IPS-20b (cell line): ENCODE data around the gene LMNA.
A peak's percentile ranks its signal among the peaks of the same experiment; 100 is the strongest.

Source experiments
- H3K27ac ChIP-seq: one replicate; pipeline ENCODE4 v1.5.1; 2013; ENCODE audit warnings: low read length
- H3K27me3 ChIP-seq: 2 replicates; pipeline ENCODE4 v1.6.1; 2013; ENCODE audit warnings: mild to moderate bottlenecking, low read length, inconsistent platforms; ENCODE audit not compliant: insufficient read depth
- H3K36me3 ChIP-seq: 2 replicates; pipeline ENCODE4 v1.6.1; 2013; ENCODE audit warnings: low read depth, mild to moderate bottlenecking, inconsistent platforms, low read length, moderate library complexity; ENCODE audit not compliant: insufficient read depth
- H3K4me1 ChIP-seq: 2 replicates; pipeline ENCODE4 v1.6.1; 2013; ENCODE audit warnings: mild to moderate bottlenecking, control low read depth, inconsistent platforms, low read length, moderate library complexity; ENCODE audit not compliant: insufficient read depth
- H3K4me3 ChIP-seq: 2 replicates; pipeline ENCODE4 v1.5.1; 2013; ENCODE audit warnings: mild to moderate bottlenecking, low read length, inconsistent platforms
- H3K9ac ChIP-seq: 2 replicates; pipeline ENCODE4 v1.6.1; 2013; ENCODE audit warnings: low read depth, mild to moderate bottlenecking, inconsistent platforms, low read length, moderate library complexity
- H3K9me3 ChIP-seq: 2 replicates; pipeline ENCODE4 v1.6.1; 2013; ENCODE audit warnings: mild to moderate bottlenecking, low read depth, low read length, inconsistent platforms; ENCODE audit not compliant: insufficient read depth

Gene LMNA

GRCh38 chr1:156075162-156075561 is 39.3 kb upstream of the LMNA start:
- peaks cover 63% of the 10 kb centered on the region for H3K4me1 ChIP-seq
- H3K4me3 ChIP-seq = peak overlapping the region; percentile 39; the same call in 1 of the 2 replicates
- peak overlapping the region; percentile 52; the same call in 1 of the 2 replicates for H3K9ac ChIP-seq

DNA sequence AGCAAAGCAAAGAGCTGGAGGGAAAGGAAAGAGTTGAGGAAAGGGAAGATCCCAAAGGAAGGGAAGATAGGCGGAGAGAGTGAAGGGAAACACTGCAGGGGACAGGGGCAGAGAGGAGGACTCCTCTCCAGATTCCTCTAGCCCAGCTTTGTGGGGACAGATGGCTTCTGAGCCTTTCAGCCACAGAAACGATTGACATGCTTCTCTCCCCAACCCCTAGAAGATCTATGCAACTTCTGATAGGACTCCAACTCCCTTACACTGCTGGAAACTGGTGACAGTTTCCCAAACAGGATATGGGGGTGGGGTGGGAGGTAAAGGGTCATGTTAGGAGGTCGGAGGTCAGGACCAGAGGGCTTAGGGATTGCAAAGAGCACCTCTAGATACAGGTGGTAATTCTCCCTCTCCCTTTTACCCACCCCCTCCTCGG is 38.7 kb upstream of the LMNA start:
- peaks cover 63% of the 10 kb centered on the region for H3K4me1 ChIP-seq
- H3K4me3 ChIP-seq = peak overlapping the region; percentile 39; the same call in 1 of the 2 replicates
- H3K27ac ChIP-seq = peak overlapping the region; percentile 9
- no peaks in the 10 kb centered on the region for H3K9me3 ChIP-seq
- no peaks in the 10 kb centered on the region for H3K27me3 ChIP-seq
- H3K9ac ChIP-seq = peak overlapping the region; percentile 52; the same call in 1 of the 2 replicates
- peaks cover 56% of the 10 kb centered on the region for H3K36me3 ChIP-seq

More at GRCh38 chr1:156075162-156075561, 39.3 kb upstream of the LMNA start:
- H3K27me3 ChIP-seq = no peaks in the 10 kb centered on the region
- H3K9me3 ChIP-seq = no peaks in the 10 kb centered on the region
- H3K36me3 ChIP-seq = peaks cover 58% of the 10 kb centered on the region
- peak overlapping the region; percentile 9 for H3K27ac ChIP-seq

GRCh38 chr1:156076609-156077429 is 37.7 kb upstream of the LMNA start:
- Histone ChIP-seq H3K27me3 (no peaks in the 10 kb centered on the region), H3K4me1 (peaks cover 63% of the 10 kb centered on the region), H3K9me3 (no peaks in the 10 kb centered on the region), H3K4me3 (peak overlapping the region; percentile 40; the same call in 1 of the 2 replicates), H3K36me3 (peaks cover 56% of the 10 kb centered on the region), H3K27ac (peak overlapping the region; percentile 9), H3K9ac (peak overlapping the region; percentile 52; the same call in 1 of the 2 replicates)

GRCh38 chr1:156077430-156077760 is 37.1 kb upstream of the LMNA start:
- Histone ChIP-seq H3K27me3 (no peaks in the 10 kb centered on the region), H3K27ac (no peak overlapping the region), H3K4me1 (peaks cover 62% of the 10 kb centered on the region), H3K9me3 (no peaks in the 10 kb centered on the region), H3K9ac (no peak overlapping the region; the same call in 1 of the 2 replicates), H3K36me3 (peaks cover 54% of the 10 kb centered on the region), H3K4me3 (peak overlapping the region; percentile 40)

DNA sequence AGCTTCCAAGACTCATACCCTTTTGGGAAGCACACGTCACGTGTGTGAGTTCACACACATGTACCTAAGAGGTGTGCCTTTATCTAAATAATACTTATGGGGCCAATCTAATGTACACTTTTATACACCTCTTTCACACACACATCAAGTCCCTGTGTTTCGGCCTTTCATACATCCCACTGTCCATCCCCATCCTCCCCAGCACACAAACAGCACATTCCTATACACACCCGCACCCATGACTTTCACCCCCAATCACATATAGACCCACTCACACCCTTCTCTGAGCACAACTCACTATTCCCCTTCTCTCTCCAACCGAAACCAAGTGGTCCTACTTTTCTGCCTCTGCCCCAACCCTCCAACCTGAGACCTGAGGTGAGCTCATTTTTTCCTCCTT is 35.8 kb upstream of the LMNA start:
- H3K36me3 ChIP-seq = peaks cover 50% of the 10 kb centered on the region
- H3K27ac ChIP-seq = no peak overlapping the region
- H3K9me3 ChIP-seq = no peaks in the 10 kb centered on the region
- peak overlapping the region; percentile 24; the same call in 1 of the 2 replicates for H3K9ac ChIP-seq
- H3K4me1 ChIP-seq = peaks cover 51% of the 10 kb centered on the region
- H3K4me3 ChIP-seq = peak overlapping the region; percentile 40
- no peaks in the 10 kb centered on the region for H3K27me3 ChIP-seq

- H3K9me3 ChIP-seq = no peaks in the 10 kb centered on the region
- H3K27me3 ChIP-seq = no peaks in the 10 kb centered on the region
- H3K4me3 ChIP-seq = peak overlapping the region; percentile 99
- H3K4me1 ChIP-seq = peaks cover 51% of the 10 kb centered on the region
- H3K9ac ChIP-seq = peak overlapping the region; percentile 98; the same call in 1 of the 2 replicates
- H3K27ac ChIP-seq = no peak overlapping the region
- peaks cover 45% of the 10 kb centered on the region for H3K36me3 ChIP-seq
Measured at GRCh38 chr1:156079762-156080161, 34.7 kb upstream of the LMNA start.

DNA sequence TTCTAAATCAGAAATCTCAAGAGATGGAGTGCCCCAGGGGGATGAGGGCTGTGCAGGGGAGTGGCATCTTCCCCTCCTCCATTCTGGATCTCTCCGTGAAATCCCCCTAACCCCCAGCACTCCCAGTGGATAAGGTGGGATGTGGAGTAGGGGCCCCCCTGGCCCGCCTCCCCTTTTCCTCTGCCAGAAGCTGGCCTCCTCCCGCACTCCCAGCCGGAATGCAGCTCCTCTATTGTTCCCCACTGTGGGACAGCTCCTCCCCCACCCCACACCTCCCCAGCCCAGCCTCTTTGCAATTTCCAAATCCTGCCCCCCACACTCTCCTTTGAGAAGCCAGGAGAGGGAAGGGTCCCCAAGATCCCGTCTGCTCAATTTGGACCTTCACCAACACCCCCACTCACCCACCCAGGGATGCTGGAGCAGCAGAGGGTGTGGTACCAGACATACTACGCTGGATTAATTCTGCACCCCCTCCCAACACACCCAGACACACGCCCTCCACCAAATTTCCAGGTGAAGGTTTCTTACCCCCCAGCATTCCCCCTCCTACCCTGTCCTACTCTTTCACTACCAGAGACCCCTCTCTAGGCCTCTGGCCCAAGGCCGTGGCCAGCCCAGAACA is 34.2 kb upstream of the LMNA start:
- peak overlapping the region; percentile 99 for H3K4me3 ChIP-seq
- H3K9me3 ChIP-seq = no peaks in the 10 kb centered on the region
- H3K4me1 ChIP-seq = peaks cover 47% of the 10 kb centered on the region
- no peaks in the 10 kb centered on the region for H3K27me3 ChIP-seq
- H3K27ac ChIP-seq = peak overlapping the region; percentile 95
- peaks cover 40% of the 10 kb centered on the region for H3K36me3 ChIP-seq
- H3K9ac ChIP-seq = peak overlapping the region; percentile 98; the same call in 1 of the 2 replicates

GRCh38 chr1:156080863-156081179 is 33.7 kb upstream of the LMNA start:
- peaks cover 43% of the 10 kb centered on the region for H3K4me1 ChIP-seq

DNA sequence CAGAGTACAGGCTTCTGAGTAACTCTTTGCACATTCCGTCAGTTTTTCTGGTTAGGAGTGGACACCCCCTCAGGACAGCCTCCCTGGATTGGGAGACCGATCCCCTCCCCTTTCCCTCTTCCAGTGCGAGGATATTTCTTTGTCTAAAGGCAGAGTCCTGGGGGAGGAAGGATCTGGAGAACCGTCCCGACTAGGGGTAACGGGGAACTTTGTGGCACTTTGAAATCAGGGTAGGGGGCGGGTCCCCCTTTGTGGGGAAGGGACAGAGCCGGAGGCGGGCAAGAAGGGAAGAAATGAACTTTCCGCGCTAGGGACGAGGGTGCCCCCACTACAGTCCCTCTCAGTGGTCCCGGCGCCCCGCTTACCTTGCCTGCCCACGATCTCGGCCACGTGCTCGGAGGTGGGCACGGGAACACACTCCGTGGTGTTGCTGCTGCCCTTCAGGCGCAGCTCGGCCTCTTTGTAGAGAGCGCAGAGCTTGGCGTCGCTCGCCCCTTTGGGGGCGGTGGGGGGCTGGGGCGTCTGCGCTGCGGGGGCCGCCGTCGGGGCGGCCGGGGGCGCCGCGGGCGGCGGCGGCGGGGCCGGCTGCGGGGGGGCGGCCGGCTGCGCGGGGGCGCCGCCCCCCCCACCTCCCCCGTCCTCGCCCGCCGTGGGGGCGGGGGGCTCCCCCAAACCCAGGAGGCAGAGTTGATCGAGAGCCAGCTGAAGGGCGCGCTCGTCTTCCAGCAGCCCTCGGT is 33.2 kb upstream of the LMNA start:
- Histone ChIP-seq H3K9me3 (no peaks in the 10 kb centered on the region), H3K27me3 (no peaks in the 10 kb centered on the region), H3K9ac (peak overlapping the region; percentile 98), H3K4me3 (peak overlapping the region; percentile 99), H3K4me1 (peaks cover 42% of the 10 kb centered on the region), H3K36me3 (peaks cover 30% of the 10 kb centered on the region), H3K27ac (peak overlapping the region; percentile 95)

More at GRCh38 chr1:156080863-156081179, 33.7 kb upstream of the LMNA start:
- H3K27me3 ChIP-seq = no peaks in the 10 kb centered on the region
- H3K36me3 ChIP-seq = peaks cover 36% of the 10 kb centered on the region
- no peaks in the 10 kb centered on the region for H3K9me3 ChIP-seq
- H3K27ac ChIP-seq = peak overlapping the region; percentile 95
- H3K9ac ChIP-seq = peak overlapping the region; percentile 98
- peak overlapping the region; percentile 99 for H3K4me3 ChIP-seq

- peaks cover 26% of the 10 kb centered on the region for H3K36me3 ChIP-seq
- H3K9me3 ChIP-seq = no peaks in the 10 kb centered on the region
- H3K4me1 ChIP-seq = peaks cover 44% of the 10 kb centered on the region
- H3K27ac ChIP-seq = peak overlapping the region; percentile 86
- no peaks in the 10 kb centered on the region for H3K27me3 ChIP-seq
- H3K4me3 ChIP-seq = peak overlapping the region; percentile 99
- peak overlapping the region; percentile 89; the same call in 1 of the 2 replicates for H3K9ac ChIP-seq
Measured at GRCh38 chr1:156081917-156082308, 32.6 kb upstream of the LMNA start.

GRCh38 chr1:156082309-156083091 is 32.0 kb upstream of the LMNA start, which contains the start of gene MEX3A:
TSS of gene MEX3A (minus strand) at chr1:156082465. CDS start at chr1:156081998, 467 bp downstream.
- no peaks in the 10 kb centered on the region for H3K27me3 ChIP-seq
- H3K9me3 ChIP-seq = no peaks in the 10 kb centered on the region
- H3K27ac ChIP-seq = peak within 1 kb of the TSS; percentile 95
- peaks cover 40% of the 10 kb centered on the region for H3K4me1 ChIP-seq
- peak within 1 kb of the TSS; percentile 99 for H3K4me3 ChIP-seq
- peak within 1 kb of the TSS; percentile 98 for H3K9ac ChIP-seq
- H3K36me3 ChIP-seq = peaks cover 20% of the 10 kb centered on the region
